T1000 (cell line): ENCODE measurements around the gene ATXN1L.
"Not testable (repeated sequence)": the region's sequence is repeated elsewhere in the genome, so short reads cannot be mapped to it uniquely, and the experiment has no call there.

ENCODE experiments used
- DNase-seq: peaks from one replicate; lab custom pipeline; 2025; ENCODE audit warnings: mixed read lengths; lab: John Stamatoyannopoulos, UW

Gene ATXN1L

GRCh38 chr16:71894921-71895678 is 49.3 kb downstream of the ATXN1L start, which contains the start of gene IST1:
Gene IST1 (plus strand): TSS chr16:71895531. CDS start chr16:71915641, 20,110 bp downstream.
- peak; percentile 90 for DNase-seq

- no peak for DNase-seq
Observed at GRCh38 chr16:71895679-71896365, 50.0 kb downstream of the ATXN1L start.

- DNase-seq: no peak
Observed at GRCh38 chr16:71896764-71897368, 51.1 kb downstream of the ATXN1L start.

GRCh38 chr16:71899171-71899570 is 53.4 kb downstream of the ATXN1L start:
- no peak for DNase-seq

GRCh38 chr16:71902656-71903365 is 57.0 kb downstream of the ATXN1L start:
- DNase-seq: no peak

- DNase-seq: no peak
Observed at GRCh38 chr16:71903608-71904007, 57.8 kb downstream of the ATXN1L start.

GRCh38 chr16:71904239-71904638 is 58.5 kb downstream of the ATXN1L start:
- no peak for DNase-seq

- DNase-seq: not testable (repeated sequence)
Observed at GRCh38 chr16:71905765-71906164, 60.0 kb downstream of the ATXN1L start.
